ENCODE data around the gene RSRC2.

DNA sequence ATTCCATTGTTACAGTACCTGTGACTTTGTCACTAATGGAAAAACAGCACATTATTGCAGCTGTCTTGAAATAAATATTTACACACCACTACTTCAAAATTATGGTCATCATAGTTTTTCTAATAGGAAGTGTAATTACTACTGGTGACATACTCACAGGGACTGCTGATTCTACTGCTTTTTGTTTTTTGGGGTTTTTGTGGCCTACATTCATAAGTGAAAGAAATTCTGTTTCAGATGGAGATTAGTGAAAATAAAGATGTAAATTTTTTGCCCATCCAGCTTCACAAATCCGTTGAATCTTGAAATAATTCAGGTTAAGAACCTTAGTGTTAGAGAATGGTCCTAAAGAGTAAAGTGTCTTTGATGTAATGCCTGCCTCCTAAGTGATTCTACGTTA, 17.8 kb upstream of the RSRC2 start:
- TF ChIP-seq POLR2A (IDR thresholded peaks at IDR 0.05), result no peak
- TF ChIP-seq CTCF (IDR thresholded peaks at IDR 0.05), result no peak
